ENCODE measurements around the gene WDFY4.

Gene WDFY4

GRCh38 chr10:48948470-48949037 is 263.9 kb downstream of the WDFY4 start:
- H3K4me2 ChIP-seq (ENCODE audit: low read length), result no peak overlapping the region
- H3K4me1 ChIP-seq (ENCODE audit: control insufficient read depth, insufficient read depth, low read length), result no peaks in the 10 kb centered on the region
- H3K9me3 ChIP-seq (replicated peaks; ENCODE audit: low read length), result no peaks in the 10 kb centered on the region
- H3K27me3 ChIP-seq (ENCODE audit: control insufficient read depth, insufficient read depth, low read length), result peaks cover 36% of the 10 kb centered on the region
- H3K36me3 ChIP-seq (ENCODE audit: insufficient read depth, low read length), result no peaks in the 10 kb centered on the region
- H3K9ac ChIP-seq (ENCODE audit: low read depth, low read length), result no peak overlapping the region
- H3K4me3 ChIP-seq (ENCODE audit: low read length), result no peak overlapping the region

- Histone ChIP-seq H3K4me2 (ENCODE audit: low read length) (no peak overlapping the region), H3K36me3 (ENCODE audit: insufficient read depth, low read length) (no peaks in the 10 kb centered on the region), H3K4me3 (ENCODE audit: low read length) (no peak overlapping the region), H3K4me1 (ENCODE audit: control insufficient read depth, insufficient read depth, low read length) (no peaks in the 10 kb centered on the region), H3K27me3 (ENCODE audit: control insufficient read depth, insufficient read depth, low read length) (peaks cover 38% of the 10 kb centered on the region), H3K9me3 (replicated peaks; ENCODE audit: low read length) (no peaks in the 10 kb centered on the region), H3K9ac (ENCODE audit: low read depth, low read length) (no peak overlapping the region)
Measured at GRCh38 chr10:48951707-48952106, 267.0 kb downstream of the WDFY4 start.

DNA sequence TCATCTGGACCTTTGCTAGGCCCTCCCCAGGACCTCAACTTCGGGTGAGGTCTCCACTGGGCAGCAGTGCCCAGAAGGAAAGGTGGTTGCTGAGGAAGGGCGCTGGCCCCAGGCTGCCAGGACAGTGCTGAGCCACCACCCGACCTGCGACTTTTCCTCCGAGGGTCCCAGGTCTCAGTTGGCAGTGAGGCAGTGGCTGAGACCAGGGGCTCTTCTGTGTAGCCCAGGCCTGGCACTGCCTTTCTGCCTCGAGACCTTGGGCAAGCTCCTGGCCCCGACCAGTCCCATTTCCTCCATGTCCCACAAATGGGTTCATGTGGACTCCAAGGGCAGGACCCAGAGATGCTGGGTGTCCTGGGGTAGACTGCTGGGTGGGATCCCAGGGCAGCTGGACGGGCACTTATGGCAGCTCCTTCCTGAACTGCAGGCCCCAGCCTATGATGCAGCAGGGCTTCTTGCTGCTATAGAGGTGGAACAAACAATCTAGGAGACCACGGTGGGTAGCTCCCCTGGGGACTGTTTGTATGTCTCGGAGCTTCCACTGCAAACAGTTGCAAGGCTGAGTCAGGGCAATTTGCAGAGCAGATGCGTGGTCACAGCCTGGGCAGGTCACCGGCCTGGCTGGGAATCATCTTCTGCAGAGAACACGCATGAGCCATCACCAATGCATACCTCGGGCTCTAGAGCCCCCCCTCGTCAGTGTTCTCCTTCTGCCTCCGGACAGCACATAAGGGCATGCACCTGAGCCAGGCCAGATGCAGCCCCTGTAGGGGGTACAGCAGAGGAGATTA is 272.9 kb downstream of the WDFY4 start:
- Histone ChIP-seq H3K36me3 (ENCODE audit: insufficient read depth, low read length) (no peaks in the 10 kb centered on the region), H3K4me1 (ENCODE audit: control insufficient read depth, insufficient read depth, low read length) (no peaks in the 10 kb centered on the region), H3K4me3 (ENCODE audit: low read length) (no peak overlapping the region), H3K4me2 (ENCODE audit: low read length) (no peak overlapping the region), H3K9me3 (replicated peaks; ENCODE audit: low read length) (no peaks in the 10 kb centered on the region), H3K9ac (ENCODE audit: low read depth, low read length) (no peak overlapping the region), H3K27me3 (ENCODE audit: control insufficient read depth, insufficient read depth, low read length) (peaks cover 42% of the 10 kb centered on the region)

DNA sequence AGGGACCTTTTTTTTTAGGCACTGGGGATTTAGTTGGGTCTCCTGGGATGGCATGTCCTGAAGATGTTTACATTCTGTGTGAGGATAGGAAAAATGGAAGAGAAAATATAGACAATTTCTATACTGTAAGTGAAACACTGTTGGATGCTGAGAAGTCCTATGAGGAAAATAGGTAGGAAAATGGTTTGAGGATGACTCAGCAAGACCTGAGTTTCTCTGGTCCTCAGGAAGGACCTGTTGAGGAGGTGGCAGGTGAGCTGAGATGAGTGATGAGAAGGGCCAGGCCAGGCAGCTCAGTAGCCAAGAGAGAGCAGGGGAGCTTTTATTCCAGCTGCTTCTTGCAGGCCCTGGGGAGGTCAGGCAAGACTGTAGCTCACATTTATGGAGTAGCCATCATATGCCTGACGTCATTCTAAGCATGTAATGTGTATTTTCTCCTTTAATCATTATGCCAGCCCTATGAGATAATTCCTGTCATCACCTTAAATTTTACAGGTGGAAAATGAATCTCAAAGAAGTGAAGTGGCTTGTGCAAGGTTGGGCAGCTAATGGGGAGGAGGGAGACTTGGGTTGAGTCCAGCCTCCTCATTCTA is 274.0 kb downstream of the WDFY4 start:
- peaks cover 46% of the 10 kb centered on the region for H3K27me3 ChIP-seq (ENCODE audit: control insufficient read depth, insufficient read depth, low read length)
- no peak overlapping the region for H3K4me2 ChIP-seq (ENCODE audit: low read length)
- no peak overlapping the region for H3K9ac ChIP-seq (ENCODE audit: low read depth, low read length)
- no peaks in the 10 kb centered on the region for H3K4me1 ChIP-seq (ENCODE audit: control insufficient read depth, insufficient read depth, low read length)
- no peaks in the 10 kb centered on the region for H3K9me3 ChIP-seq (replicated peaks; ENCODE audit: low read length)
- H3K36me3 ChIP-seq (ENCODE audit: insufficient read depth, low read length), result no peaks in the 10 kb centered on the region
- H3K4me3 ChIP-seq (ENCODE audit: low read length), result no peak overlapping the region

DNA sequence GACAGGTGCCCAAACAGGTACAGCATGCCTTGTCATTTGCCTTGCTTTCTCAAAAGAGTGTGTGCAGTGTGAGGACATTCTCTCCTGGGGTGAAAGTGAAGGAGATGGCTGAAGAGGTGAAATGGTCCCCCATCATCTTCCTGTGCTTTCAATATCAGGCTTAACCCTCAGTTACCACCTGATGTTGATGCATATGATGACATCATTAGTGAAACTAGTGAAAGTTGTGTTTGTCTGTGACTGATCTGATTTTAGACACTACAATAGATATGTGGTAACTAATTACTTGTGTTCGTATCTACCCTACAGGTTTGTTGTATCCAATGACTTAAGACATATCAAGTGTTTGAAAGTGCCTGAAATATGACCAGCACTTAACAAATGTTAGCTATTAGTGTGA is 279.4 kb downstream of the WDFY4 start:
- no peak overlapping the region for H3K9ac ChIP-seq (ENCODE audit: low read depth, low read length)
- H3K36me3 ChIP-seq (ENCODE audit: insufficient read depth, low read length), result no peaks in the 10 kb centered on the region
- no peaks in the 10 kb centered on the region for H3K4me1 ChIP-seq (ENCODE audit: control insufficient read depth, insufficient read depth, low read length)
- peaks cover 35% of the 10 kb centered on the region for H3K27me3 ChIP-seq (ENCODE audit: control insufficient read depth, insufficient read depth, low read length)
- no peak overlapping the region for H3K4me2 ChIP-seq (ENCODE audit: low read length)
- H3K4me3 ChIP-seq (ENCODE audit: low read length), result no peak overlapping the region
- no peaks in the 10 kb centered on the region for H3K9me3 ChIP-seq (replicated peaks; ENCODE audit: low read length)

DNA sequence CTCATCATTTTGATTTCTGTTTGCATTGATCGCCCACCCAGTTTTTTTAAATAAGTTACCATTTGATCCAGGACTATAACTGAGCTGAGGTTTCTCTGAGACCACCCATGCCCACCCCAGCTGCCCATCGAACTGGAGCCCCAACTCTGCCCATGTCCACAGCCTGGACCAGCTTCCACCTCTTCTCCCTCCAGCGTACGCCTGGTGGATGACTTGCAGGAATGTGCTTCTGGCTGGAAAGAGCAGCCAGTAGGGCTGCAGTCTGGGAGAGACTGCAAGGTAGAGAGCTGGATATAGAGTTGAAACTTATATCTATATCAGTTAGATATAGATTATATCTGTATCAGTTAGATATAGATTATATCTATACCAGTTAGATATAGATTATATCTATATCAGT is 280.8 kb downstream of the WDFY4 start:
- no peaks in the 10 kb centered on the region for H3K36me3 ChIP-seq (ENCODE audit: insufficient read depth, low read length)
- H3K4me2 ChIP-seq (ENCODE audit: low read length), result no peak overlapping the region
- H3K27me3 ChIP-seq (ENCODE audit: control insufficient read depth, insufficient read depth, low read length), result peaks cover 29% of the 10 kb centered on the region
- no peak overlapping the region for H3K4me3 ChIP-seq (ENCODE audit: low read length)
- H3K9ac ChIP-seq (ENCODE audit: low read depth, low read length), result no peak overlapping the region
- no peaks in the 10 kb centered on the region for H3K9me3 ChIP-seq (replicated peaks; ENCODE audit: low read length)
- no peaks in the 10 kb centered on the region for H3K4me1 ChIP-seq (ENCODE audit: control insufficient read depth, insufficient read depth, low read length)

DNA sequence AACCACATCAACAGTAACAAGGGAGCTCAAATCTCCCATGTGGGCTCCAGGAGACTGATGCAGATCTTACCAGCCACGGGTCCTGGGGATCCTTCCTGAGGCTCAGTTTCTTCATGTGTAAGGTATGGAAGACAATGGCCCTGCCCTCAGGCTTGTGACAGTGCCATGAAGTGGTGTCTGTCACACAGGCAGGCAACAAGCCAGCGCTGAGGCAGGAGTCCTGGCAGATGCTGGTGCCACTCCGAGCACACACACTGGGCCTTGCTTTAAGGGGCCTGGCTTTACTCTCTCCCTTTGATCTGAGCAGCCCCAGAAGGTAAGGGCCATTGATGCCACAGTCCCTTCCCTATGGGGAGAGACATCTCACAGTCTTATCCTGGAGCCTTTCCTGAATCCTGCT is 283.4 kb downstream of the WDFY4 start:
- Histone ChIP-seq H3K36me3 (ENCODE audit: insufficient read depth, low read length) (no peaks in the 10 kb centered on the region), H3K9me3 (replicated peaks; ENCODE audit: low read length) (no peaks in the 10 kb centered on the region), H3K9ac (ENCODE audit: low read depth, low read length) (no peak overlapping the region), H3K4me1 (ENCODE audit: control insufficient read depth, insufficient read depth, low read length) (no peaks in the 10 kb centered on the region), H3K4me3 (ENCODE audit: low read length) (no peak overlapping the region), H3K27me3 (ENCODE audit: control insufficient read depth, insufficient read depth, low read length) (peaks cover 10% of the 10 kb centered on the region), H3K4me2 (ENCODE audit: low read length) (no peak overlapping the region)

- Histone ChIP-seq H3K9ac (ENCODE audit: low read depth, low read length) (no peak overlapping the region), H3K27me3 (ENCODE audit: control insufficient read depth, insufficient read depth, low read length) (peaks cover 12% of the 10 kb centered on the region), H3K4me1 (ENCODE audit: control insufficient read depth, insufficient read depth, low read length) (no peaks in the 10 kb centered on the region), H3K36me3 (ENCODE audit: insufficient read depth, low read length) (no peaks in the 10 kb centered on the region), H3K9me3 (replicated peaks; ENCODE audit: low read length) (no peaks in the 10 kb centered on the region), H3K4me3 (ENCODE audit: low read length) (no peak overlapping the region), H3K4me2 (ENCODE audit: low read length) (no peak overlapping the region)
Measured at GRCh38 chr10:48970046-48970445, 285.4 kb downstream of the WDFY4 start.

DNA sequence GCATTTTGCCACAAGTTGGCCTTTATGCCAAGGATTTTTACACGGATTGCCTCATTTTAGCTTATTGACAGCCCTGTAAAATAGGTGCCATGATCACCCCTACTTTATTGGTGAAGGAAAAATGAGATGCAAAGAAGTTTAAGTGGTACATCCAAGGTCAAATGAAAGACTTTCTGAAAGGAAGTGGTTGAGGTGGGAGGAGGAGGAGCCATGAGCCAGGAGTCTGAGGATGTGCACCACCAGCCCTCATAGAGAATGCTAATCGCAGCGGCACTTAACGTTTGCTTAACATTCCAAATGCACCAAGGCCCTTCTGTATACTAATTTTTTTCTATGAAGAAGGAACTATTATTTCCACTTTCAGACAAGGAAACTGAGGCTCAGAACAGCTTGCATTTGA is 286.0 kb downstream of the WDFY4 start:
- Histone ChIP-seq H3K36me3 (ENCODE audit: insufficient read depth, low read length) (no peaks in the 10 kb centered on the region), H3K4me2 (ENCODE audit: low read length) (no peak overlapping the region), H3K9ac (ENCODE audit: low read depth, low read length) (no peak overlapping the region), H3K4me1 (ENCODE audit: control insufficient read depth, insufficient read depth, low read length) (no peaks in the 10 kb centered on the region), H3K9me3 (replicated peaks; ENCODE audit: low read length) (no peaks in the 10 kb centered on the region), H3K27me3 (ENCODE audit: control insufficient read depth, insufficient read depth, low read length) (peaks cover 7% of the 10 kb centered on the region), H3K4me3 (ENCODE audit: low read length) (no peak overlapping the region)

DNA sequence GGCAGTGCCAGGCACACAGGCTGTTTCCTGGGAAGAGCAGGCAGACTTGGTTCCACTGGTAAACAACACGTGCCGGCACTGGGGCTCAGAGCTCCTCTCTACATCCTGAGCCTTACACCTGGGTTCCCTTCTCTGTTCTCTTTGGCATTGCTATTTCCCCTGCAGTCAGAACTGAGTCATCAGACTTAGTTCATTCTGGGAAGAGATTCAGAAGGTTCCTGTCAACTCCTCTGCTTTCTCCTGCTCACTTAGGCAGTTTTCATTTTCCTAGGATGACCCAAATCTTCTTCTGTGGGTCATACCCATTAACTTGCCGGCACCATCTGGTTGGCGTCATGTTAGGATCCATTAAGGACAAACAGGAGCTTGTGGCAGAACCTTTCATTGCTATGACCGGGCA is 288.4 kb downstream of the WDFY4 start:
- H3K36me3 ChIP-seq (ENCODE audit: insufficient read depth, low read length), result no peaks in the 10 kb centered on the region
- no peaks in the 10 kb centered on the region for H3K9me3 ChIP-seq (replicated peaks; ENCODE audit: low read length)
- H3K4me1 ChIP-seq (ENCODE audit: control insufficient read depth, insufficient read depth, low read length), result no peaks in the 10 kb centered on the region
- no peak overlapping the region for H3K4me2 ChIP-seq (ENCODE audit: low read length)
- no peak overlapping the region for H3K9ac ChIP-seq (ENCODE audit: low read depth, low read length)
- no peak overlapping the region for H3K4me3 ChIP-seq (ENCODE audit: low read length)
- H3K27me3 ChIP-seq (ENCODE audit: control insufficient read depth, insufficient read depth, low read length), result peaks cover 5% of the 10 kb centered on the region

- H3K36me3 ChIP-seq (ENCODE audit: insufficient read depth, low read length), result no peaks in the 10 kb centered on the region
Measured at GRCh38 chr10:48974510-48975156, 290.0 kb downstream of the WDFY4 start.

More at GRCh38 chr10:48974510-48975156, 290.0 kb downstream of the WDFY4 start:
- H3K4me2 ChIP-seq (ENCODE audit: low read length), result no peak overlapping the region
- no peak overlapping the region for H3K9ac ChIP-seq (ENCODE audit: low read depth, low read length)
- no peaks in the 10 kb centered on the region for H3K4me1 ChIP-seq (ENCODE audit: control insufficient read depth, insufficient read depth, low read length)
- no peaks in the 10 kb centered on the region for H3K9me3 ChIP-seq (replicated peaks; ENCODE audit: low read length)
- H3K27me3 ChIP-seq (ENCODE audit: control insufficient read depth, insufficient read depth, low read length), result peaks cover 10% of the 10 kb centered on the region
- no peak overlapping the region for H3K4me3 ChIP-seq (ENCODE audit: low read length)

Measured in skeletal muscle satellite cell (primary cell).